Psoas muscle (tissue), 8 donors: ENCODE measurements around the gene TARBP1. TPM values are rescaled to one million over a fixed set of nuclear protein-coding genes. Genes with fewer than 3 reads are reported as not detected.

Experiments used
- ATAC-seq, 4 donors: fragments of 200-7000 bp; cut with Tn5 transposase; one replicate each; pipeline ENCODE4 v1.9.1; 2020; ENCODE audit warnings: moderate library complexity in 3 of 4, mild to moderate bottlenecking in 2 of 4
- DNase-seq, 2 donors: peaks; one replicate each; pipeline ENCODE4 v3.0.0-alpha.2; 2020
- H3K27ac ChIP-seq: fragments of 200-600 bp; one replicate; pipeline ENCODE4 v1.8.0; 2022
- H3K27me3 ChIP-seq, 3 donors: fragments of 200-600 bp in 1 of 3; one replicate each; pipeline versions ENCODE4 v1.6.1 to v1.8.0; 2013 to 2022; ENCODE audit warnings: low read length in 2 of 3, mild to moderate bottlenecking in 2 of 3, moderate library complexity in 1 of 3; ENCODE audit not compliant: insufficient read depth in 3 of 3
- H3K36me3 ChIP-seq, 2 donors: fragments of 200-600 bp in 1 of 2; one replicate each; pipeline versions ENCODE4 v1.6.1 to v1.8.0; 2013 to 2022; ENCODE audit warnings: low read depth in 1 of 2, mild to moderate bottlenecking in 1 of 2, moderate library complexity in 1 of 2; ENCODE audit not compliant: insufficient read depth in 1 of 2
- H3K4me1 ChIP-seq: fragments of 200-600 bp; one replicate; pipeline ENCODE4 v1.8.0; 2022
- H3K4me3 ChIP-seq: fragments of 200-600 bp; one replicate; pipeline ENCODE4 v1.8.0; 2022; ENCODE audit warnings: mild to moderate bottlenecking
- H3K9me3 ChIP-seq: fragments of 200-600 bp; one replicate; pipeline ENCODE4 v1.8.0; 2022
- WGBS, 3 donors: extraction: QIAGEN DNeasy Blood & Tissue Kit; methylation state at CpG; one replicate each; pipeline versions ENCODE4 v1.1.6 to v1.1.7; 2013; 5-methylcytosine and 5-hydroxymethylcytosine counted together
- intact Hi-C, 2 donors: fragments of 100-400 bp; cut with DNase I; formaldehyde crosslinking; loops; one replicate each; pipeline versions ENCODE4 v1.11.0 to v1.14.2; 2022
- polyA plus RNA-seq, 3 donors: library from polyadenylated mRNA; stranded (reverse); fragments of 200-250 nt; gene quantifications; one replicate each; pipeline ENCODE4 v1.2.3, GENCODE V29; 2013
- total RNA-seq, 4 donors: library from RNA; stranded (reverse); fragmentation: NEBNext Ultra II Directional in 2 of 4; extraction: Animal tissue kit (Norgen Biotek cat#: 25700) in 2 of 4; gene quantifications; one replicate each; pipeline versions ENCODE4 v1.2.1 to v1.2.4, GENCODE V29; 2021 to 2023
- TF ChIP-seq, protein P1 (sequence below): fragments of 200-600 bp; IDR thresholded peaks from one replicate; pipeline ENCODE4 v1.8.0; 2022; ENCODE audit warnings: antibody characterized with exemption
- donor health status: healthy with polysubstance abuse.
- donor health status: DM: no; HTN: no; CAD: no; lungs with moderate emphysema.
- donor health status: Bipolar disorder and iron deficiency.
- donor health status: healthy.
- donor health status: DM: yes; HTN: yes; CAD: no.
- donor health status: DM: no; HTN: no; CAD: no.
- donor health status: DM: no; HTN: no; CAD: no.
- donor health status: DM: yes; HTN: yes; CAD: no.

Gene TARBP1
- total and polyA plus RNA-seq, 7 donors = 5.8 to 10.5 (median 8.5) TPM

- peak in 1 of 2 donors; percentile 12 for DNase-seq
- 30 to 48% (median 31%) methylated on average over 6 of the region's 6 CpGs for WGBS, 3 donors
- H3K36me3 ChIP-seq = peaks cover 0 to 8% of the 10 kb centered on the region in 2 donors
- peak overlapping the region; percentile 1 for H3K4me3 ChIP-seq
- peaks cover 17% of the 10 kb centered on the region for H3K4me1 ChIP-seq
- peak overlapping the region; percentile 67 for H3K27ac ChIP-seq
- no peaks in the 10 kb centered on the region for H3K27me3 ChIP-seq
- ATAC-seq = peak; percentile 70 to 82 (median 75)
- intact Hi-C loops = no loop called here
- TF ChIP-seq, protein P1, sequence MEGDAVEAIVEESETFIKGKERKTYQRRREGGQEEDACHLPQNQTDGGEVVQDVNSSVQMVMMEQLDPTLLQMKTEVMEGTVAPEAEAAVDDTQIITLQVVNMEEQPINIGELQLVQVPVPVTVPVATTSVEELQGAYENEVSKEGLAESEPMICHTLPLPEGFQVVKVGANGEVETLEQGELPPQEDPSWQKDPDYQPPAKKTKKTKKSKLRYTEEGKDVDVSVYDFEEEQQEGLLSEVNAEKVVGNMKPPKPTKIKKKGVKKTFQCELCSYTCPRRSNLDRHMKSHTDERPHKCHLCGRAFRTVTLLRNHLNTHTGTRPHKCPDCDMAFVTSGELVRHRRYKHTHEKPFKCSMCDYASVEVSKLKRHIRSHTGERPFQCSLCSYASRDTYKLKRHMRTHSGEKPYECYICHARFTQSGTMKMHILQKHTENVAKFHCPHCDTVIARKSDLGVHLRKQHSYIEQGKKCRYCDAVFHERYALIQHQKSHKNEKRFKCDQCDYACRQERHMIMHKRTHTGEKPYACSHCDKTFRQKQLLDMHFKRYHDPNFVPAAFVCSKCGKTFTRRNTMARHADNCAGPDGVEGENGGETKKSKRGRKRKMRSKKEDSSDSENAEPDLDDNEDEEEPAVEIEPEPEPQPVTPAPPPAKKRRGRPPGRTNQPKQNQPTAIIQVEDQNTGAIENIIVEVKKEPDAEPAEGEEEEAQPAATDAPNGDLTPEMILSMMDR = no peak
- H3K9me3 ChIP-seq = no peaks in the 10 kb centered on the region
These were observed 41.4 kb downstream of the TARBP1 start for GRCh38 chr1:234437423-234438171.

- H3K4me3 ChIP-seq = no peak overlapping the region
- H3K4me1 ChIP-seq = peaks cover 17% of the 10 kb centered on the region
- TF ChIP-seq, protein P1 = no peak
- peaks cover 0 to 21% of the 10 kb centered on the region in 2 donors for H3K36me3 ChIP-seq
- intact Hi-C loops = no loop called here
- no peaks in the 10 kb centered on the region for H3K27me3 ChIP-seq
- H3K27ac ChIP-seq = peak overlapping the region; percentile 44
- H3K9me3 ChIP-seq = no peaks in the 10 kb centered on the region
- peak in 1 of 4 donors; percentile 61 for ATAC-seq
- WGBS, 3 donors = 46 to 72% (median 66%) methylated on average over 8 of the region's 8 CpGs
- DNase-seq = no peak
These were observed 43.4 kb downstream of the TARBP1 start for GRCh38 chr1:234435620-234436019.

DNA sequence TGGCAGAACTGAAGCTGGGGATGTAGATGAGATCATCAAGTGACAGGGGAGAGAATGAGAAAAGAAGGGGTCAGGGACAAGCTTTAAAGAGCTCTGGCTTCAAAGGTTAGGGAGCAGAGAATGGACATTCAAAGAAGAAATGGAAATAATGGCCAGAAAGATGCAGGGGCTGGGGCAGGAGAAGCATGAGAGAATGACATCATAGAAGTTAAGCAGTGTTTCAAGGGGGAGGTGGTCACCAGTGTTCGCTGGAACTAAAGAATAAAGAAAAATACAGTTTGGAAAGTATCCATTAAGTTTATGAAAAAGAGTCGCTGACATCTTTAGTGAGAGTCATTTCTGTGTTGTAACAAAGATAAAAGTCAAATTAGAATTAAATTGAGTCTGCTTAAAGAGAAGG lies 44.3 kb downstream of the TARBP1 start:
- TF ChIP-seq, protein P1 = no peak
- WGBS, 3 donors = 68 to 97% (median 96%) methylated on average over 2 of the region's 2 CpGs
- Histone ChIP-seq H3K36me3 (peaks cover 0 to 28% of the 10 kb centered on the region in 2 donors), H3K4me1 (peaks cover 17% of the 10 kb centered on the region), H3K27ac (no peak overlapping the region), H3K4me3 (no peak overlapping the region), H3K27me3 (no peaks in the 10 kb centered on the region), H3K9me3 (no peaks in the 10 kb centered on the region)
- ATAC-seq (no peak), DNase-seq (no peak)
- intact Hi-C loops = no loop called here

DNA sequence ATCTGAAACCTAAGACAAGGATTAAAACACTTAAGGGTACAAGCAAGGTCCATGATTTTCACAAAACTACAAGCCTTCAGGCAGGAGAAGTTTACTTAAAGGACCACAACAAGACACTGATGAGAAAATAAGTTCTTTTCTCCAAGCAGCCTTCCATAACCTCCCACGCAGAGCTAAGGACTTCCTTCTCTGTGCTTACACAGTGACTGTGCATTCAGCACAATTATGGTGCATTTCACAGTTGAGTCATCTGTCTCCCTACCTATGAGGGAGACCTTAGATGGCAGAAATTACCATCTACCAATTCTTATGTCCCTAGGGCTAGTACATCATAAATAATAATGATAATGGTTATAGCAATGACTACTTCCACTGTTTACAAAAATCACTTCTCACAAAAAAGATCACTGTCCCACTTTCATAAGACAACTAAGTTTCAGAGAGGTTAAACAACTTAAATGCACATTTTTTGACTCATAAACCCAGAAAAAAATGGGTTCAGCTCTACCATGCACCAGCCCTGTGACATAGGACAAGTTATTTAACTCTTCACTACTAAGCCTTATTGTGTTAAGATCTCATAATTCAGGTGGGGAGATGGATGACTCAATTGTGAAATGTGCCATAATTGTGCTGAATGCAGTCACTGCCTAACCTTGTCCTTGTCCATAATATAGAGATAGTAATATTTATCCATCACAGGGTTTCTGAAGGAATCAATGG lies 45.3 kb downstream of the TARBP1 start:
- intact Hi-C loops = no loop called here
- TF ChIP-seq, protein P1 = no peak
- DNase-seq = no peak
- ATAC-seq = no peak
- WGBS, 3 donors = 90 to 100% (median 95%) methylated on average over 1 of the region's 1 CpG
- Histone ChIP-seq H3K27me3 (no peaks in the 10 kb centered on the region), H3K4me1 (peaks cover 17% of the 10 kb centered on the region), H3K27ac (no peak overlapping the region), H3K4me3 (no peak overlapping the region), H3K9me3 (no peaks in the 10 kb centered on the region), H3K36me3 (peaks cover 4 to 38% of the 10 kb centered on the region in 2 donors)
